HG03045 (cell line): Measurements from ENCODE around the gene PCSK6.
A peak's percentile ranks its signal among the peaks of the same experiment; 100 is the strongest.
"Not testable (repeated sequence)": the region's sequence is repeated elsewhere in the genome, so short reads cannot be mapped to it uniquely, and the experiment has no call there.

ENCODE experiments used
- ATAC-seq: cut with Tn5 transposase; IDR thresholded peaks from one replicate; pipeline ENCODE4 v1.9.1; 2021; ENCODE audit warnings: mild to moderate bottlenecking, moderate library complexity; ENCODE audit not compliant: unreplicated experiment

The PCSK6 gene

DNA sequence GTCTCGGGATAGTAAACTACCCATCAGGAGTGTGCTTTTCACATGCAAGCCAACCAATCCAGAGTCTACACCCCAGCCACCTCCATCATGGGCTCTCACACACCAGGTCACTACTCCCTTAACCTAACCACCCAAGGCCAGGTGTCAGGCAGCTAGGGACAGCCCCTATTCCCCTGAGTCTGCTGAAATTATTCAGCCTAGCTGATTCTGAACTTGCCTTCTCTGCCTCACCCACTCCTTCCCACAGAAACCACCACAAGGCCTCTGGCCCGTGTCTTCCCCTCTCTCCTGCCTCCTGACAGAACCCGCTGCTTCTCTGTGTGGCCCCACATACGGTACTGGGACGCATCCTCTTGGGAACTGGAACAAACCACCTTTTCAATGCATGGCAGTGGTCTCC is 82.1 kb downstream of the PCSK6 start:
- peak; percentile 96 for ATAC-seq

GRCh38 chr15:101406526-101407195 is 82.8 kb downstream of the PCSK6 start:
- no peak for ATAC-seq

GRCh38 chr15:101406036-101406435 is 83.5 kb downstream of the PCSK6 start:
- ATAC-seq: no peak

DNA sequence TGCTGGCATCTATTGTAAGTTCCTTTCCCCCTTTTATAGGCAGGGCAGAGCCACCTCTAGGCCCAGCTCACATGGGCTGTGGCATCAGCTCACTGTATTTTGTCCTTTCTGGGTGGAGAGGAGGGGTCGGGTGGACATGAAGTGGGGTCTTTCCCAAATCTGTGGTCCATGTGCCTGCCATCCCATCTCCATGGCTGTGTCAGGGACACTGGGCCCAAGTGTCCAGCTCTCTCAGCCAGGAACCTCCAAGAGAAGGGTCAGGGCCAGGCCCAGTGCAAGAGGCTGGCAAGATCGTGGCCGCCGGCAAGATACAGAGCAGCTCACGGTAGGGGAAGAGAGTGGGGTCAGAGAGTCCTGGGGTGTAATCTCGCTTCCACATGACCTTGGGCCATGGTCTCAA is 85.3 kb downstream of the PCSK6 start:
- ATAC-seq: no peak

- ATAC-seq: not testable (repeated sequence)
Measured at GRCh38 chr15:101402883-101403282, 86.6 kb downstream of the PCSK6 start.

DNA sequence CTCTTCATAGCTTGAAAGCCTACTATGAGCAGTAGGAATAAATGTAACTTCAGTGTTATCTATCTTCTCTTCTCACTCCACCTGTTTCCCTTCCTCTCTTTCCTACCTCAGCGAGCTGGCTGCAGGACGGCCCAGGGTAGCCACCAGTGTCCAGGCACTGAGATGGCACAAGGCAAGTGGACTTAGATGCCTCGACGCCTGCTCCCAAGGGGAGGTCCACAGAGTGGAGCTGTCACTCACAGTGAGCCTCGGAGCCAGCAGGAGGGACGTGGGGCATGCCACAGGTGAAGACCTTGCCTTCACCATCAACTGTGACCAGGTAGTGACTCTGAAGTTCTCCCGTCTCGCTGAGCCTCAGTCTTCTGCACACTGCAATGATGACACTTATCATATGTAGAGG is 88.2 kb downstream of the PCSK6 start:
- no peak for ATAC-seq

DNA sequence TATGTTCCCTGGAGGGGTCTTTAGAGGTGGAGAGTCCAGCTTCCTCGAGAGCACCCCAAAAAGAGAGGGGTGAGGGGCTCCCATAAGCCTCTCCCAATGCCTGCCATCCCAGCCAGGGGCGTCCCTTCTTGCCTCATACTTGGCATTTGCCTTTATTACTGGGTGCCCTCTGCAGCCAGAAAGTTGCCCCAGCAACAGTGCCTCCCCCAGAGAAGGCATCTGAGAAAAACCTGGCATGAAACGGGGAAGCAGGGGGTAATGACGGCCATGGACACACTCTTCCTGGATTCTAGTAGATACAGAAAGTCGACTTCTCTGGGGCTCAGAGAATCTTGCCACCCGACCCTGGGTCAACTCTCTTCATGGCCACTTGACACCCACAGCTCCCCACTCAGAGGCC is 90.1 kb downstream of the PCSK6 start:
- no peak for ATAC-seq

DNA sequence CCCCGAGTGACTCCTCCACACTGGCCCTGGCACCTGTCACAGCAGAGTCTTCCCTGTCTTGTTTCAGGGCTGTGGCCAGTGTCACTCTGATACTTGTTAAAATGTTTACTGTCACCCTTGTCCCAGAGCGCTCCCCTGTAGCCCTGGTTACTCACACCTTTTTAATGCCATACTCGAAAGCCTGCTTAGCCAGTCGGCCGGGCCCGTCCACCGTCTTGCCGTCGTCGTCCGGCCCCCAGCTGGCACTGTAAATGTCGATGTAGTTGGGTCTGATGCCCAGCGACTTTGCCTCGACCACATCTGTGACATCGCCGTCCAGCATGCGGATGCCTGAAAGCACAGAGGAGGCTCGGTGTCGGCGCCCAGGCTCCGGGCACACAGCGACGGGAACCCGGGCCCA is 91.3 kb downstream of the PCSK6 start:
- no peak for ATAC-seq

DNA sequence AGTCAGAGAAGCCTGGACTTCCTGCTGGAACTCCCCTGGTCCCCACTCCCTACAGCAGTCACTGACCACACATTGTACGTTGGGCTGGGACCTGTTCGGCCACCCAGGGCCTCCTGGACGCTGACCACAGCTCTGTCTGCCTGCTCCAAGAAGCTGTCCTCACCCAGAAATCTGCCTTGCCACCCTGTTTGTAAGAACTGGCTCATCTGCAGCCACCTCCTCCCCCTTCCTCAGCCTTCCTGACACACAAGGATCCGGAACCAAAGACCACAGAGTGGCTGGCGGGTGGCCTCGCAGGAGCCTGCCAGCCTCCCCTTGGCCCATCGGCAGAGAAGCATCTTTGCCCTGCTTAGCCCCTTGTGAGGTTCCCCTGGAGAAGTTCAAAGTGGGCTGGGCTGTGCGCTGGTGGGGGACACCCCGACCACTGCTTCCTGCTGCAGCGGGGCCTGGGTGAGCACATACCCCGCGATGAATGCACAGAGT is 91.9 kb downstream of the PCSK6 start:
- no peak for ATAC-seq

DNA sequence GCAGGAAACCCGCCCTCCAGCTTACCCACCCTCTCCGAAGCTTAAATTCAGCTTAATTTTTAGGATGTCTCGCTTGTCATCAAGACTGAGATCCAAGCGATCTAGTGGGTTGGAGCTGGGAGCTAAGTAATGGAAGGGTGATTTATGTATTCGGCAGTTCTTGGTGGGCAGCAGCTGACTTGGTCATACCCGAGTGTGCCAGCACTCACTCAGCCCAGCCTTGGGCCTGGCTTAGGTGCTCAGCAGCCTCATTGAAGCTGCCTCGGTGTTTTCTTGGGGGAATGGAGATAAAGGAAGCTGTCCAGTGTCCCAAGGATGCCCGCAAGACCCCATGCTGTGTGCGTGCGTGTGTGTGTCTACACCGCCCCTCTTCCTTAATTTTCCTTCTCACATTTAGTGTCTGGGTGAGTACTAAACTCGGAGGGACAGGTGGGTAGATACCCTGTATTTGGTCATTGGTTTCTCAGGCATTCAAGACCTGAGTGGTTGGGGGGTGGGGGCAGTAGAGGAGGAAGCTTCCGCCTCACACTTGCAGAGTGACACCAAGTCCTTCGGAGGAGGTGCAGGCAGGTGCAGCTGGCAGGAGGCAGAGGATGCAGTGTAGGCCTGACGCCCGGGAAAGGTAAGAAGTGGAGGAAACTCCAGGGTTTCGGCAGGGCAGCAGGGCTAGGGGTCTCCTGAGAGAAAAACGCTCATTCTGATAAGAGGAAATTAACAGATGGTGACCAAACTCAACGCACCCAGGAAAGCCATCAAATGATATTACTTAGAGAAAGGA is 92.8 kb downstream of the PCSK6 start:
- ATAC-seq: no peak

DNA sequence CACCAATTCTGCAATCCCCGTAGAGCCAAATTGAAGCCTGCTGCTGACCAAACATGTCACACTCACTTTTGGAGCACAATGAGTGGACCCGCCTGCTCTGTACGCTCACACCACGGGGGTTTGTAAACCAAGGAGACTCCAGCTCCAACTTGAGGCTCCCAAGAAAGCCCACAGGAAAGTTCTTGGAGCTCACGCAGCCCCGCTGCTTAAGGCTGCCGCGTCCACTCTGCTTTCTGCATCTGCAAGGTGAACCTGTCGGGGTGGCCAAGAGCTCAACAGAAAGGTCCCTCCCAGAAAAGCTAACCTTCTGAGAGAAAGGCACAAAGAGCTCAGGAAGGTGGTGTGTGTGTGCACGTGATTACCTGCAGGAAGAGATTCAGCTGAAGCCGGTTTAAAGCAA is 94.9 kb downstream of the PCSK6 start:
- ATAC-seq: no peak

- ATAC-seq: no peak
Measured at GRCh38 chr15:101394056-101394630, 95.4 kb downstream of the PCSK6 start.

DNA sequence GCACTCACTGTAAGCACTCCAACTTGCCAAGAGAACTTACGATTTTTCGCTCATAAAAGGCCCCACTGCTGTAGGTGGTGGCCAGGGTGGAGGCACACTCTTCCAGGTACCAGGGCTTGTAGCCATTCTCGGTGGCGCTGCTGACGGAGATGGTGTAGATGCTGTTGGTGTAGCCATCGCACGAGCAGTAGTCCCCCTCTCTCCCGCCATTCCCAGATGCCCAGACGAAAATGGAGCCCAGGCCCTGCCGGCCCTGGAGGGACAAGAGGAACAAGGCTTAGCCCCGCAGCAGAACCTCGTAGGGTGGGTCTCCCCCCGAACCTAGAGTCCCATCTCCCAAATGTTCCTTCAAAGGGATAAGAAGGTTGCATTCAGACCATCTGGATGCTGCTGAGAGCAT is 96.3 kb downstream of the PCSK6 start:
- no peak for ATAC-seq

DNA sequence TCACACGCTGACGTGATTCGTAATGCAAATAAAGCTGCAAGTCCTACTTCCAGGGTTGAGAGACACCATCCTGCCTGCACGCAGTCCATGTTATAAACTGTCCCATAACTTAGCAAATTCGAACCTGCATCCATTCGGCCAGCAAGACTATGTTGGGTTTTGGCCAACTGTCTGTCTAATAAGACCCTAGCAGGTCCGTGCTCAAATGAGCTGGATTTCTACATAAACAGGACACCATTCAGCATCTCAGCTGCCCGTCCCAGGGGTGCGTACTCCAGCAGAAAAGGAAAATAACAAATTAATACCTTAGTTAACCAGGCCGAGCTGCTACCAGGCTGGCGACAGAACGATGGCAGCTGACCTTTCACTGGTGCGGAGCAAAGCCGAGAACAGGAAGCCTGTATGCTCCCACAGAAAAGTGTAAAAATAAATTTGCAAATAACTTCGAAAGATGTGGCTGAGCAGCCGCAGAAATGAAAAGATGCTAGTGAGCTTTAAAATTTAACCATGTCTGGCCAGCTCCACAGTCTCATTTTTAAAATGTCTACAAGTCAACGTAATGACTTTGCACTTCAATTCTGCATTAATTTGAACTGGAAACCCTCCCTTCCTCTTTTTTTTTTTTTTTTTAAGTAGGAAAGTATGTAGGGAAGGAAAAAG is 97.4 kb downstream of the PCSK6 start:
- no peak for ATAC-seq

- no peak for ATAC-seq
Measured at GRCh38 chr15:101391431-101391830, 98.1 kb downstream of the PCSK6 start.

DNA sequence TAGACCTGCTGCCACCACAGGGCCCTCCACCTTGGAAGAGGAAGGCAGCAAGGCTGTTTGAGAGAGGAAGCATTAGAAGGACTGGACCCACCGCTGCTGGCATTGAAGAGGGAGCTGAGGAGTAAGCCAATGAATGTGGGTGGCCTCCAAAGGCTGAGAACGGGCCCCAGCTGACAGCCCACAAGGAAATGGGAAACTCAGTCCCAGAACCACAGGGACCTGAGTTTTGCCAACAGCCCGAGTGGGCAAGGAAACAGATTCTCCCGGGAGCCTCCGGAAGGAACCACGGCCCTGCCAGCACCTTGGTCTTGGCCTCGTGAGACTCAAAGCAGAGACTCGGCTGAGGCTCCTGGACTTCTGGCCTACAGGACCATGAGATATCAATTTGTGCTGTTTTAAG is 99.0 kb downstream of the PCSK6 start:
- ATAC-seq: no peak

DNA sequence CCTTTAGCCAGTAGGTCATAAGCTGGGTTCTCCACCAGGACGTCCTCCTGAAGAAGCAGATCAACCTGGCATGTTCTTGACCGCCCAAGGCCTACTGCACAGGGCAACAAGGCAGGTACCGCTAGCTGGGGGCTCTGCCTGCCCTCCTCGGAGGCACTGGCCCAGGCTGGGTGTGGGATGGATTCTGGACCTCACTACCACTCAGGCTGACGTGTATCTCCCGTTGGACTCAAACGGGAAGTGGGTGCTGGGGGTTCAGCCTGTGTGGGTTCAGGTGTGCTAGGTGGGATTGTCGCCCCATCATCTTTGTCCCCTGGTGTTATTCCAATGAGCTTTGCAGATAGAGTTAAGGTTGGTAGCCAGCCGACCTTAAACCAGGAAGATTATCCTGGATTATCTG is 99.4 kb downstream of the PCSK6 start:
- ATAC-seq: no peak

- no peak for ATAC-seq
Measured at GRCh38 chr15:101389362-101389761, 100.1 kb downstream of the PCSK6 start.

GRCh38 chr15:101388046-101388445 is 101.5 kb downstream of the PCSK6 start:
- ATAC-seq: no peak

- no peak for ATAC-seq
Measured at GRCh38 chr15:101387574-101387973, 101.9 kb downstream of the PCSK6 start.

DNA sequence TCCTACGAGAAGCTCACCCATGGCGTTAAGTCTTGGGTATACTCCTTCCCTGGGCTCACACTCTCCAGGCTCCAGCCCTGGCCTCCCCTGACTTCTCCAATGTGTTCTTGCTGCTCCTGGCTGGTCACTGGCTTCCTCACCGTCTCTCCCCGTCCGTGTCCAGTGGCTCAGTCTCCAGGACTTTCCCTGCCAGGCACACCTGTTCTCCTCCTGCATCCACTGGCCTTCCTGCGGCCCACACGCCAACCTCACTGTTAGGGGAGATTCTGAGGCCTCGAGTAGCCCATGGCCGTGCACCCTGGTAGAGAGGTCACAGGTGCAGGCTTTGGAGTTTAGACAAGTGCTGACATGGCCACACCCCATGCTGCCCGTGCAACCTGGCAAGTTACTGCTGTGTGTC is 102.5 kb downstream of the PCSK6 start:
- no peak for ATAC-seq

- no peak for ATAC-seq
Measured at GRCh38 chr15:101386006-101386405, 103.5 kb downstream of the PCSK6 start.
